PFSK-1 (cell line): Measurements from ENCODE around the gene SYNE2.

Experiments used
- FOXP2 ChIP-seq: optimal IDR thresholded peaks from 2 replicates; pipeline ENCODE3; 2011; ENCODE audit warnings: borderline replicate concordance, control low read depth, inconsistent platforms; ENCODE audit not compliant: insufficient read depth; ENCODE audit errors: extremely low read length, extremely low read depth
- POLR2AphosphoS5 ChIP-seq: IDR thresholded peaks from 2 replicates; pipeline ENCODE4 v1.6.1; 2012; ENCODE audit warnings: low read depth, mild to moderate bottlenecking, control low read depth, low read length, moderate library complexity
- SIN3A ChIP-seq: IDR thresholded peaks from 2 replicates; pipeline ENCODE4 v1.6.1; 2012; ENCODE audit warnings: mild to moderate bottlenecking, low read length, moderate library complexity, borderline replicate concordance; ENCODE audit not compliant: insufficient read depth
- TAF1 ChIP-seq: IDR thresholded peaks from 2 replicates; pipeline ENCODE4 v1.6.1; 2012; ENCODE audit warnings: low read length, control low read depth, borderline replicate concordance; ENCODE audit not compliant: insufficient read depth
- TF ChIP-seq, protein P1 (sequence below), 2 experiments: IDR thresholded peaks; 2 replicates each; pipeline versions ENCODE4 v1.6.1 to v1.8.0; 2011 to 2012; ENCODE audit warnings: low read depth in 2 of 2, low read length in 2 of 2, control low read depth in 1 of 2, inconsistent platforms in 1 of 2, mild to moderate bottlenecking in 1 of 2, moderate library complexity in 1 of 2; ENCODE audit not compliant: insufficient read depth in 1 of 2

The SYNE2 gene

GRCh38 chr14:63952053-63952932 is 99.5 kb downstream of the SYNE2 start:
- no peak for TF ChIP-seq POLR2AphosphoS5
- TF ChIP-seq FOXP2: no peak
- TF ChIP-seq, protein P1, sequence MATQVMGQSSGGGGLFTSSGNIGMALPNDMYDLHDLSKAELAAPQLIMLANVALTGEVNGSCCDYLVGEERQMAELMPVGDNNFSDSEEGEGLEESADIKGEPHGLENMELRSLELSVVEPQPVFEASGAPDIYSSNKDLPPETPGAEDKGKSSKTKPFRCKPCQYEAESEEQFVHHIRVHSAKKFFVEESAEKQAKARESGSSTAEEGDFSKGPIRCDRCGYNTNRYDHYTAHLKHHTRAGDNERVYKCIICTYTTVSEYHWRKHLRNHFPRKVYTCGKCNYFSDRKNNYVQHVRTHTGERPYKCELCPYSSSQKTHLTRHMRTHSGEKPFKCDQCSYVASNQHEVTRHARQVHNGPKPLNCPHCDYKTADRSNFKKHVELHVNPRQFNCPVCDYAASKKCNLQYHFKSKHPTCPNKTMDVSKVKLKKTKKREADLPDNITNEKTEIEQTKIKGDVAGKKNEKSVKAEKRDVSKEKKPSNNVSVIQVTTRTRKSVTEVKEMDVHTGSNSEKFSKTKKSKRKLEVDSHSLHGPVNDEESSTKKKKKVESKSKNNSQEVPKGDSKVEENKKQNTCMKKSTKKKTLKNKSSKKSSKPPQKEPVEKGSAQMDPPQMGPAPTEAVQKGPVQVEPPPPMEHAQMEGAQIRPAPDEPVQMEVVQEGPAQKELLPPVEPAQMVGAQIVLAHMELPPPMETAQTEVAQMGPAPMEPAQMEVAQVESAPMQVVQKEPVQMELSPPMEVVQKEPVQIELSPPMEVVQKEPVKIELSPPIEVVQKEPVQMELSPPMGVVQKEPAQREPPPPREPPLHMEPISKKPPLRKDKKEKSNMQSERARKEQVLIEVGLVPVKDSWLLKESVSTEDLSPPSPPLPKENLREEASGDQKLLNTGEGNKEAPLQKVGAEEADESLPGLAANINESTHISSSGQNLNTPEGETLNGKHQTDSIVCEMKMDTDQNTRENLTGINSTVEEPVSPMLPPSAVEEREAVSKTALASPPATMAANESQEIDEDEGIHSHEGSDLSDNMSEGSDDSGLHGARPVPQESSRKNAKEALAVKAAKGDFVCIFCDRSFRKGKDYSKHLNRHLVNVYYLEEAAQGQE (IDR thresholded peaks at IDR 0.05; ENCODE audit: insufficient read depth in 1 of 2, low read depth in 2 of 2, low read length in 2 of 2): no peak
- TF ChIP-seq SIN3A: no peak
- TF ChIP-seq TAF1: no peak

DNA sequence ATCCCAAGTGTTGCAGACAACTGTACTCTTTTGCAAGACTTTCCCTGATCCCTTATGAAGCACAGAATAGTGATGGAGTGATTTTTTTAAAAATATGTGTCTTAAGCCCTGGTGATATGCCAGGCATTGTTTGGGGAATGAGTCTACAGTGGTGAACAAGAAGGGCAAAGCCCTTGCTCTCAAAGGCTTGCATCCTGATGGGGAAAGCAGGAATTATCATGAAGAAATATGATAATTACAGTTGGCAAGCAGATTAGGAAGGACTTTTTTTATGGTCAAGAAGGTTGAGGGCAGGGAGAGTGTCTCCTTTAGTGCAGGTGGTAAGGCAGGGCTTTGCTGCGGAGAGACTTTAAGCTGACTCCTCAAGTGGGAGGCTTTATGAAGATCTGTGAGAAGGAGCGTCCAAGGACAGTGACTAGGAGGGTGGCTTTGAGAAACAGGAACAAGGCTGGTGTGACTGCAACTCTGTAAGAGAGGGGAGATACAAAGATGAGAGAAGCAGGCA is 100.2 kb downstream of the SYNE2 start:
- no peak for TF ChIP-seq POLR2AphosphoS5
- TF ChIP-seq, protein P1 (IDR thresholded peaks at IDR 0.05; ENCODE audit: insufficient read depth in 1 of 2, low read depth in 2 of 2, low read length in 2 of 2): no peak
- no peak for TF ChIP-seq TAF1
- no peak for TF ChIP-seq FOXP2
- no peak for TF ChIP-seq SIN3A

- TF ChIP-seq FOXP2 (no peak), SIN3A (no peak), POLR2AphosphoS5 (no peak), TAF1 (no peak)
- TF ChIP-seq, protein P1 (IDR thresholded peaks at IDR 0.05; ENCODE audit: insufficient read depth in 1 of 2, low read depth in 2 of 2, low read length in 2 of 2): no peak
Measured at GRCh38 chr14:63956326-63956725, 103.5 kb downstream of the SYNE2 start.

DNA sequence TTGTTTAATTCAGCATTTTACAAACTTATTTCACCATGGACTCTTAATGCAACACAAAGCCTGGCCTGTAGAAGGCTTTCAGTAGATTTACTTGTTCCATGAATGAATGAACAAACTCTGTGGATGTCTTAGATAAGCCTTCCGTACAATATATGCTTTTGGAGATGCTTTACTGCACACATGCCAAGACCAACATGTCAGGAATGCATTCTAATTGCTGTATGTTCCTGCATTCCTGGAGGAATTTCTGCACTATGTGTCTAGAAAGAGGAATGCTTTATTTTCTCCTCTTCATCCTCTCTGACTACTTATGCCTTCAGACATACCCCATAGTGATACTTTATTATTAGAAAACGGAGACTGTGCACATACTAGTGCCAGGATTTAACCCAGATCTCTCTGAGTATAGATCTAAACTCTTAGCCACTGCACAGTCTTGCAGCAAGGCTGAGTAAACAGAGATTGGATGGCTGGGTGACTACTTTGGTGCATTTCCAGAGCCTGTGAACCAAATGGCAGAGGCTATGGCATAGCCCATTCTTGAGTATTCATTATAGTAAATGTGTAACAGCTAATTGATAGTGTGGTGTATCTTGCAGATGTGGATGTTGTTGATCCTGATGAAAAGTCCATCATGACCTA is 108.2 kb downstream of the SYNE2 start:
- TF ChIP-seq TAF1 (no peak), FOXP2 (no peak), POLR2AphosphoS5 (no peak), SIN3A (no peak)
- TF ChIP-seq, protein P1 (IDR thresholded peaks at IDR 0.05; ENCODE audit: insufficient read depth in 1 of 2, low read depth in 2 of 2, low read length in 2 of 2): no peak
